ENCODE measurements around the gene PDZD2.

- no peak for TF ChIP-seq CTCF (IDR thresholded peaks at IDR 0.05)
- no peak for TF ChIP-seq POLR2A (IDR thresholded peaks at IDR 0.05)
These were observed 59.7 kb downstream of the PDZD2 start for GRCh38 chr5:31698673-31699072.

All from suprapubic skin (tissue), 3 donors.